Mesenchymal stem cell (in vitro differentiated cells and primary cell): ENCODE results near the gene STKLD1.
"Not testable (repeated sequence)": the region's sequence is repeated elsewhere in the genome, so short reads cannot be mapped to it uniquely, and the experiment has no call there.

Experiments used
- DNase-seq: peaks from one replicate; pipeline ENCODE4 v3.0.0-alpha.2; 2013
- H2AFZ ChIP-seq: one replicate; pipeline ENCODE4 v1.6.1; 2013; ENCODE audit warnings: low read depth, mild to moderate bottlenecking, control low read depth, inconsistent platforms, low read length, moderate library complexity
- H2AK5ac ChIP-seq: 2 replicates; pipeline ENCODE4 v1.6.1; 2013; ENCODE audit warnings: low read length, moderate library complexity, mild to moderate bottlenecking, inconsistent platforms; ENCODE audit not compliant: severe bottlenecking
- H2BK120ac ChIP-seq: one replicate; pipeline ENCODE4 v1.6.1; 2013; ENCODE audit warnings: low read depth, mild to moderate bottlenecking, inconsistent platforms, low read length, moderate library complexity
- H2BK12ac ChIP-seq, 2 experiments: one replicate each; pipeline ENCODE4 v1.6.1; 2013; ENCODE audit warnings: inconsistent platforms in 2 of 2, low read length in 2 of 2, mild to moderate bottlenecking in 2 of 2, moderate library complexity in 2 of 2, control low read depth in 1 of 2
- H2BK15ac ChIP-seq: one replicate; pipeline ENCODE4 v1.6.1; 2013; ENCODE audit warnings: mild to moderate bottlenecking, low read depth, inconsistent platforms; ENCODE audit not compliant: poor library complexity, severe bottlenecking
- H2BK5ac ChIP-seq: 2 replicates; pipeline ENCODE4 v1.6.1; 2013; ENCODE audit warnings: low read depth, mild to moderate bottlenecking, low read length, control low read depth, inconsistent platforms; ENCODE audit not compliant: poor library complexity, severe bottlenecking
- H3K14ac ChIP-seq, 2 experiments: one replicate each; pipeline ENCODE4 v1.6.1; 2013; ENCODE audit warnings: inconsistent platforms in 2 of 2, low read length in 2 of 2, control low read depth in 1 of 2, mild to moderate bottlenecking in 1 of 2, moderate library complexity in 1 of 2
- H3K18ac ChIP-seq, 2 experiments: one replicate each; pipeline ENCODE4 v1.6.1; 2013; ENCODE audit warnings: inconsistent platforms in 2 of 2, low read length in 2 of 2, control low read depth in 1 of 2, low read depth in 1 of 2, mild to moderate bottlenecking in 1 of 2
- H3K23ac ChIP-seq, 2 experiments: one replicate each; pipeline ENCODE4 v1.6.1; 2013; ENCODE audit warnings: inconsistent platforms in 2 of 2, low read length in 2 of 2, mild to moderate bottlenecking in 2 of 2, moderate library complexity in 2 of 2, control low read depth in 1 of 2
- H3K27ac ChIP-seq: 2 replicates; pipeline ENCODE4 v1.5.1; 2013; ENCODE audit warnings: mild to moderate bottlenecking, moderate library complexity, low read length, control low read depth, inconsistent platforms; ENCODE audit not compliant: poor library complexity, severe bottlenecking
- H3K27me3 ChIP-seq, 2 experiments: 2 replicates each; pipeline versions ENCODE4 v1.6.1 to v1.7.0; 2013; ENCODE audit warnings: low read length in 2 of 2, mild to moderate bottlenecking in 2 of 2, moderate library complexity in 2 of 2, control low read depth in 1 of 2, inconsistent platforms in 1 of 2; ENCODE audit not compliant: control insufficient read depth in 1 of 2, insufficient read depth in 1 of 2
- H3K36me3 ChIP-seq, 2 experiments: 2 replicates each; pipeline versions ENCODE4 v1.6.1 to v1.7.0; 2013; ENCODE audit warnings: low read length in 2 of 2, control low read depth in 1 of 2, inconsistent platforms in 1 of 2, low read depth in 1 of 2, mild to moderate bottlenecking in 1 of 2; ENCODE audit not compliant: insufficient read depth in 2 of 2, control insufficient read depth in 1 of 2
- H3K4ac ChIP-seq, 2 experiments: one replicate each; pipeline ENCODE4 v1.6.1; 2013; ENCODE audit warnings: inconsistent platforms in 2 of 2, low read length in 2 of 2, mild to moderate bottlenecking in 2 of 2, moderate library complexity in 2 of 2, control low read depth in 1 of 2, low read depth in 1 of 2
- H3K4me1 ChIP-seq: 2 replicates; pipeline ENCODE4 v1.6.1; 2013; ENCODE audit warnings: low read depth, low read length, control low read depth; ENCODE audit not compliant: control insufficient read depth, insufficient read depth
- H3K4me2 ChIP-seq: 2 replicates; pipeline ENCODE4 v1.6.1; 2013; ENCODE audit warnings: low read length, mild to moderate bottlenecking, inconsistent platforms; ENCODE audit not compliant: poor library complexity, severe bottlenecking
- H3K4me3 ChIP-seq, 2 experiments: 2 replicates each; pipeline versions ENCODE4 v1.5.1 to v1.7.0; 2013; ENCODE audit warnings: low read length in 2 of 2, mild to moderate bottlenecking in 2 of 2, control low read depth in 1 of 2, low read depth in 1 of 2; ENCODE audit not compliant: insufficient read depth in 1 of 2
- H3K79me1 ChIP-seq: replicated peaks from 2 replicates; pipeline ENCODE4 v1.6.1; 2013; ENCODE audit warnings: mild to moderate bottlenecking, control low read depth, low read length, inconsistent platforms; ENCODE audit not compliant: poor library complexity, severe bottlenecking
- H3K9ac ChIP-seq: 2 replicates; pipeline ENCODE4 v1.7.0; 2013; ENCODE audit warnings: mild to moderate bottlenecking, low read length, moderate library complexity
- H3K9me3 ChIP-seq: 2 replicates; pipeline ENCODE4 v1.7.0; 2013; ENCODE audit warnings: mild to moderate bottlenecking, low read length; ENCODE audit not compliant: control insufficient read depth
- H4K8ac ChIP-seq: one replicate; pipeline ENCODE4 v1.6.1; 2013; ENCODE audit warnings: inconsistent platforms, mild to moderate bottlenecking, low read length, moderate library complexity
- H4K91ac ChIP-seq: one replicate; pipeline ENCODE4 v1.6.1; 2013; ENCODE audit warnings: mild to moderate bottlenecking, low read length, inconsistent platforms
- WGBS: methylation state at CpG from one replicate; pipeline ENCODE4 v1.1.7; 2013; ENCODE audit warnings: mixed read lengths; 5-methylcytosine and 5-hydroxymethylcytosine counted together

Gene STKLD1

GRCh38 chr9:133329306-133330156 is 46.6 kb upstream of the STKLD1 start:
- H2AK5ac ChIP-seq, H3K4me2 ChIP-seq, H3K14ac ChIP-seq, H4K8ac ChIP-seq, H3K18ac ChIP-seq, H2BK5ac ChIP-seq, H3K4me3 ChIP-seq, H2BK120ac ChIP-seq, H3K23ac ChIP-seq, H2BK12ac ChIP-seq, H3K9me3 ChIP-seq, H2BK15ac ChIP-seq, H3K27me3 ChIP-seq, H2AFZ ChIP-seq, H4K91ac ChIP-seq, H3K9ac ChIP-seq, H3K27ac ChIP-seq, H3K4ac ChIP-seq: not testable (repeated sequence)
- 52% methylated on average over 17 of the region's 21 CpGs for WGBS
- DNase-seq, result peak; percentile 20
- Histone ChIP-seq H3K4me1 (peaks cover 16% of the 10 kb centered on the region), H3K79me1 (peaks cover 37% of the 10 kb centered on the region), H3K36me3 (peaks cover 34 to 55% of the 10 kb centered on the region in 2 experiments)

GRCh38 chr9:133331221-133331620 is 44.9 kb upstream of the STKLD1 start:
- H3K4ac ChIP-seq, result no peak overlapping the region
- no peaks in the 10 kb centered on the region for H3K9me3 ChIP-seq
- WGBS, result 95% methylated on average over 19 of the region's 19 CpGs
- no peak overlapping the region for H2BK5ac ChIP-seq
- peaks cover 19% of the 10 kb centered on the region for H3K4me1 ChIP-seq
- H3K14ac ChIP-seq, result no peak overlapping the region
- no peak overlapping the region for H2BK120ac ChIP-seq
- no peak overlapping the region for H4K8ac ChIP-seq
- no peak overlapping the region for H4K91ac ChIP-seq
- H2BK15ac ChIP-seq, result no peak overlapping the region
- H3K4me3 ChIP-seq, result no peak overlapping the region
- no peak overlapping the region for H3K18ac ChIP-seq
- no peak overlapping the region for H2AFZ ChIP-seq
- no peak for DNase-seq
- H3K36me3 ChIP-seq, result peaks cover 34 to 56% of the 10 kb centered on the region in 2 experiments
- H3K27ac ChIP-seq, result no peak overlapping the region
- no peak overlapping the region for H2AK5ac ChIP-seq
- H3K4me2 ChIP-seq, result no peak overlapping the region
- H3K79me1 ChIP-seq, result peaks cover 40% of the 10 kb centered on the region
- H2BK12ac ChIP-seq, result no peak overlapping the region
- no peaks in the 10 kb centered on the region for H3K27me3 ChIP-seq
- no peak overlapping the region for H3K9ac ChIP-seq
- H3K23ac ChIP-seq, result no peak overlapping the region

GRCh38 chr9:133331641-133332380 is 44.4 kb upstream of the STKLD1 start:
- peaks cover 24% of the 10 kb centered on the region for H3K4me1 ChIP-seq
- 98% methylated on average over 57 of the region's 57 CpGs for WGBS
- H3K14ac ChIP-seq, result no peak overlapping the region
- H3K27me3 ChIP-seq, result no peaks in the 10 kb centered on the region
- no peak overlapping the region for H2AK5ac ChIP-seq
- H2BK15ac ChIP-seq, result no peak overlapping the region
- peaks cover 42% of the 10 kb centered on the region for H3K79me1 ChIP-seq
- H4K8ac ChIP-seq, result peak overlapping the region; percentile 47
- no peak overlapping the region for H2BK12ac ChIP-seq
- no peak for DNase-seq
- H3K18ac ChIP-seq, result no peak overlapping the region
- no peak overlapping the region for H2AFZ ChIP-seq
- H3K4me2 ChIP-seq, result no peak overlapping the region
- no peak overlapping the region for H3K4ac ChIP-seq
- no peak overlapping the region for H3K27ac ChIP-seq
- no peak overlapping the region for H2BK120ac ChIP-seq
- H3K9me3 ChIP-seq, result no peaks in the 10 kb centered on the region
- H2BK5ac ChIP-seq, result no peak overlapping the region
- no peak overlapping the region for H3K9ac ChIP-seq
- H3K4me3 ChIP-seq, result no peak overlapping the region
- no peak overlapping the region for H3K23ac ChIP-seq
- peak overlapping the region; percentile 46 for H4K91ac ChIP-seq
- H3K36me3 ChIP-seq, result peaks cover 34 to 56% of the 10 kb centered on the region in 2 experiments

- Histone ChIP-seq H3K23ac (no peak overlapping the region), H4K91ac (peak overlapping the region; percentile 46), H3K9me3 (no peaks in the 10 kb centered on the region), H2BK5ac (no peak overlapping the region), H3K4ac (no peak overlapping the region), H3K4me2 (no peak overlapping the region), H2BK120ac (no peak overlapping the region), H3K4me1 (peaks cover 24% of the 10 kb centered on the region), H3K14ac (no peak overlapping the region), H3K79me1 (peaks cover 42% of the 10 kb centered on the region), H2AFZ (no peak overlapping the region), H3K36me3 (peaks cover 34 to 56% of the 10 kb centered on the region in 2 experiments), H4K8ac (peak overlapping the region; percentile 47), H2AK5ac (no peak overlapping the region), H3K27me3 (no peaks in the 10 kb centered on the region), H3K4me3 (no peak overlapping the region), H2BK15ac (no peak overlapping the region), H3K27ac (no peak overlapping the region), H3K9ac (no peak overlapping the region), H3K18ac (no peak overlapping the region), H2BK12ac (no peak overlapping the region)
- no peak for DNase-seq
- 94% methylated on average over 20 of the region's 20 CpGs for WGBS
Observed at GRCh38 chr9:133332381-133332730, 43.8 kb upstream of the STKLD1 start.
